Measurements from ENCODE around the gene PRKAG2. TPM values are rescaled to one million over a fixed set of nuclear protein-coding genes. Genes with fewer than 3 reads are reported as not detected.
A peak's percentile ranks its signal among the peaks of the same experiment; 100 is the strongest.

The PRKAG2 gene
- total and polyA plus RNA-seq, 9 donors: 9.3 to 37.7 (median 22.6) TPM

DNA sequence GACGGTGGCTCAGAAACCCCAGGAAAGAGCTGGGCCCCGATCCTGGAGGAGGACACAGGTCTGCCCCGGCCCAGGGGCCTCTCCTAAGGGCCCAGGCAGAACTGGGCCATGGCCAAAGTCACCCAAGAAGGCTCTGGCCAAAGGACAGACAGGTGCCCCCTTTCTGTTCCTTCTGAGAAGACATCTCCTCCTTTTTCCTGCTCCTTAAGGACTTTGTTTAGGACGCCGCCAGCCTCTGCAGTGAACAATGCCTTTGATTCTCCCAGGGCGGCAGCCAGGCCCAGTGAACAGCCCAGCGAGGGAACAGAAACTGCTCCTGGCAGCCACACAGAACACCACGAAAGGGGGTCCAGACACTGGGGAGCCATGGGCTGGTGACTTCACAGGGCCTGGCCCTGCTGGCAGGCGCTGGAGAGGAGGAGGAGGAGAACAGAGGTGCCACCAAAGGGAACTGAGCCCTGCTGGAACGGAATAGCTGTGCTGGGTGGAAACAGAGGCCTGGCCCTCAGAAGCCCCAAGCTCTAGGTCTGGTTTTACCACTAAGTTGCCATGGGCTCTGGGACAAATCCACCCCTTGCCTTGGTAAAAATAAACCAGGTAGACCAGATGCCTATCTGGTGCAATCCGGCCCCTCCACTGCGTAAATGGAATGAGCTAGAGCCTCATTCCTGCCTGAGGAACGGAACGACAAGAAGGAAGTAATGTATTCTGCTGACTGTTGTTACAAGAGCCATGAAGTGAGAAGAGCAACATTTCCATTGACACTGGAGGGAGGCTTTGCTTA is 193.9 kb downstream of the PRKAG2 start:
- Histone ChIP-seq H3K4me1 (ENCODE audit: insufficient read depth) (peaks cover 10% of the 10 kb centered on the region), H3K36me3 (no peaks in the 10 kb centered on the region), H3K9me3 (no peaks in the 10 kb centered on the region), H3K27me3 (no peaks in the 10 kb centered on the region), H3K4me3 (no peak overlapping the region), H3K27ac (no peak overlapping the region)
- intact Hi-C loops (cut with DNase I): no loop called here
- 79 to 97% (median 89%) methylated on average over 14 of the region's 14 CpGs for WGBS, 3 donors
- DNase-seq: peak in 1 of 5 donors; percentile 29
- TF ChIP-seq EP300 (IDR thresholded peaks at IDR 0.05) (no peak), POLR2A (IDR thresholded peaks at IDR 0.05) (no peak)
- TF ChIP-seq, protein P1, sequence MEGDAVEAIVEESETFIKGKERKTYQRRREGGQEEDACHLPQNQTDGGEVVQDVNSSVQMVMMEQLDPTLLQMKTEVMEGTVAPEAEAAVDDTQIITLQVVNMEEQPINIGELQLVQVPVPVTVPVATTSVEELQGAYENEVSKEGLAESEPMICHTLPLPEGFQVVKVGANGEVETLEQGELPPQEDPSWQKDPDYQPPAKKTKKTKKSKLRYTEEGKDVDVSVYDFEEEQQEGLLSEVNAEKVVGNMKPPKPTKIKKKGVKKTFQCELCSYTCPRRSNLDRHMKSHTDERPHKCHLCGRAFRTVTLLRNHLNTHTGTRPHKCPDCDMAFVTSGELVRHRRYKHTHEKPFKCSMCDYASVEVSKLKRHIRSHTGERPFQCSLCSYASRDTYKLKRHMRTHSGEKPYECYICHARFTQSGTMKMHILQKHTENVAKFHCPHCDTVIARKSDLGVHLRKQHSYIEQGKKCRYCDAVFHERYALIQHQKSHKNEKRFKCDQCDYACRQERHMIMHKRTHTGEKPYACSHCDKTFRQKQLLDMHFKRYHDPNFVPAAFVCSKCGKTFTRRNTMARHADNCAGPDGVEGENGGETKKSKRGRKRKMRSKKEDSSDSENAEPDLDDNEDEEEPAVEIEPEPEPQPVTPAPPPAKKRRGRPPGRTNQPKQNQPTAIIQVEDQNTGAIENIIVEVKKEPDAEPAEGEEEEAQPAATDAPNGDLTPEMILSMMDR (IDR thresholded peaks at IDR 0.05): no peak

- 95 to 97% (median 96%) methylated on average over 3 of the region's 3 CpGs for WGBS, 3 donors
- Histone ChIP-seq H3K27ac (no peak overlapping the region), H3K4me1 (ENCODE audit: insufficient read depth) (peaks cover 5% of the 10 kb centered on the region), H3K4me3 (no peak overlapping the region), H3K36me3 (no peaks in the 10 kb centered on the region), H3K9me3 (no peaks in the 10 kb centered on the region), H3K27me3 (no peaks in the 10 kb centered on the region)
- no peak for DNase-seq
- TF ChIP-seq POLR2A (IDR thresholded peaks at IDR 0.05): no peak
- no peak for TF ChIP-seq EP300 (IDR thresholded peaks at IDR 0.05)
- TF ChIP-seq, protein P1 (IDR thresholded peaks at IDR 0.05): no peak
- intact Hi-C loops (cut with DNase I): no loop called here
Measured at GRCh38 chr7:151681726-151682125, 195.2 kb downstream of the PRKAG2 start.

DNA sequence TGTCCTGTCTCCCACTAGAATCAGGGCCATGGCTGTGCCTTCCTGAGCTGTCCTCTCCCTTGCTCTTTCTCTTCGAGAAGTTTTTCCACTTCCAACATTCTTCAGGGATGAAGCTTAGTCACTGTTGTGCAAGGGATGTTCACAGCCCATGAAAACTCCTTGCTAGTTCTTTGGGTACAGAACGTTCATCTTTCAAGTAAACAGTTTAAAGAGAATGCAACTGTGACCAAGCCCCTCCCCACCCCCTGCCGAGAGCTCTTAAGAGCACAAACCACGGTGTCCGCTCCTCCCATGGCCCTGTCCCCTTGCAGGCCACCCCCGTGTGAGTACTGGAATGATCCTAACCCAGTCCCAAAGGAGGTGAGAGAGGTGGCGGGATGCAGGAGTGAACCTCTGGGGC is 196.1 kb downstream of the PRKAG2 start:
- H3K36me3 ChIP-seq: no peaks in the 10 kb centered on the region
- no peak for TF ChIP-seq POLR2A (IDR thresholded peaks at IDR 0.05)
- no peak for TF ChIP-seq EP300 (IDR thresholded peaks at IDR 0.05)
- TF ChIP-seq, protein P1 (IDR thresholded peaks at IDR 0.05): no peak
- WGBS, 3 donors: 41 to 68% (median 51%) methylated on average over 7 of the region's 7 CpGs
- no peaks in the 10 kb centered on the region for H3K9me3 ChIP-seq
- H3K27ac ChIP-seq: no peak overlapping the region
- peaks cover 2% of the 10 kb centered on the region for H3K4me1 ChIP-seq (ENCODE audit: insufficient read depth)
- intact Hi-C loops (cut with DNase I): no loop called here
- H3K4me3 ChIP-seq: no peak overlapping the region
- H3K27me3 ChIP-seq: no peaks in the 10 kb centered on the region
- peak in 3 of 5 donors; percentile 55 to 70 (median 63) for DNase-seq

DNA sequence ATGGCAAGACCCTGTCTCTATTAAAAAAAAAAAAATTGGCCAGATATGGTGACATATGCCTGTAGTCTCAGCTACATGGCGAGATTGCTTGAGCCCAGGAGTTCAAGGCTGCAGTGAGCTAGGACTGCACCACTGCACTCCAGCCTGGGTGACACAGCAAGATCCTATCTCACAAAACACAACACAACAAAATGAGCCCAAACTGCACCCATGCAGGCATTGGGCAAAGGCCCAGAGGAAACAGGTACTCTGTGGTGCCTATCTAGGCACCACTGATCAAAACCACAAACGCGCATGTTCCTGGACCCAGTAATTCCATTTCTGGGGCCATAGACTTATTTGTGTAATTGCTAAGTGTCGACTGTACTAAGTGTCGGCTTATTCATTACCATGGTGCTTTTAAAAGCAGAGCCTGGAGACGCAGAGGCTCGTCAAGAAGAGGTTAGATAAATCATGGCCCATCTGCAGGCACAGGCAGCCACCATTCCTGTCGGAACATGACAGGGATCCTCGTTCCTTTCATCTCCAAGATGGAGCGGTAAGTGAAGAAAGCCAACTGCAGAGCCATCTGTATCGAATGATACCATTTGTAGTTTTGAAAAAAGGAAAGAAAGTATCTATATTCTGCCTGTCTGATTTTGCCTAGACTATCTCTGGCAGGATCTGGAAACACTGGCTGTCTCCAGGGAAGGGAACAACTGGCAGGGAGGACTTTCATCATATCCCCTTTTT is 196.9 kb downstream of the PRKAG2 start:
- intact Hi-C loops (cut with DNase I): no loop called here
- no peaks in the 10 kb centered on the region for H3K9me3 ChIP-seq
- TF ChIP-seq, protein P1 (IDR thresholded peaks at IDR 0.05): no peak
- TF ChIP-seq EP300 (IDR thresholded peaks at IDR 0.05) (no peak), POLR2A (IDR thresholded peaks at IDR 0.05) (no peak)
- H3K4me3 ChIP-seq: no peak overlapping the region
- H3K4me1 ChIP-seq (ENCODE audit: insufficient read depth): peaks cover 2% of the 10 kb centered on the region
- no peaks in the 10 kb centered on the region for H3K36me3 ChIP-seq
- H3K27me3 ChIP-seq: no peaks in the 10 kb centered on the region
- no peak for DNase-seq
- H3K27ac ChIP-seq: peak overlapping the region in 1 of 2 donors; percentile 12
- 94 to 97% (median 95%) methylated on average over 11 of the region's 11 CpGs for WGBS, 3 donors
